K562 (cell line): Measurements from ENCODE around the gene KIF21A. TPM values are rescaled to one million over a fixed set of nuclear protein-coding genes. Genes with fewer than 3 reads are reported as not detected.
A peak's percentile ranks its signal among the peaks of the same experiment; 100 is the strongest.

Experiments
- CBX3 ChIP-seq, 2 experiments: IDR thresholded peaks; 1 replicate in 1 of 2; 2 replicates in 1 of 2; pipeline ENCODE4 v1.6.1; 2012; ENCODE audit warnings: inconsistent platforms in 2 of 2, low read length in 2 of 2, borderline replicate concordance in 1 of 2, control low read depth in 1 of 2
- FIP1L1 ChIP-seq: fragments of 200-400 bp; formaldehyde crosslinking; IDR thresholded peaks from 2 replicates; pipeline ENCODE4 v1.6.1; 2018; ENCODE audit warnings: mild to moderate bottlenecking, low read depth, low read length; ENCODE audit not compliant: poor library complexity, severe bottlenecking
- GABPB1 ChIP-seq: sonication (generic); formaldehyde crosslinking; IDR thresholded peaks from 2 replicates; pipeline ENCODE4 v1.8.0; 2022; ENCODE audit warnings: mild to moderate bottlenecking, missing genetic modification reagents
- GATA2 ChIP-seq: sonication (generic); formaldehyde crosslinking; IDR thresholded peaks from 2 replicates; pipeline ENCODE4 v1.4.0; 2020; ENCODE audit warnings: mild to moderate bottlenecking, missing genetic modification reagents
- HDAC3 ChIP-seq: fragments of 450-650 bp; IDR thresholded peaks from 2 replicates; pipeline ENCODE4 v1.6.1; 2018; ENCODE audit warnings: borderline replicate concordance, mild to moderate bottlenecking, moderate library complexity; ENCODE audit not compliant: partially characterized antibody
- JUNB ChIP-seq: fragments of 450-650 bp; formaldehyde crosslinking; conservative IDR thresholded peaks from 2 replicates; pipeline ENCODE4 v1.4.0; 2020; ENCODE audit warnings: mild to moderate bottlenecking
- JUND ChIP-seq, 2 experiments: IDR thresholded peaks; 2 replicates in 1 of 2; 3 replicates in 1 of 2; pipeline ENCODE4 v1.6.1; 2011; ENCODE audit warnings: borderline replicate concordance in 2 of 2, low read depth in 2 of 2, low read length in 2 of 2, improper control_type of control experiment in 1 of 2, missing biosample characterization in 1 of 2, missing genetic modification characterization in 1 of 2, missing genetic modification reagents in 1 of 2
- MCM5 ChIP-seq: fragments of 450-650 bp; IDR thresholded peaks from 2 replicates; pipeline ENCODE4 v1.6.1; 2016; ENCODE audit warnings: low read depth
- RFX7 ChIP-seq: fragments of 250-450 bp; sonication (Bioruptor Pico); IDR thresholded peaks from 2 replicates; pipeline ENCODE4 v1.5.1; 2021; ENCODE audit warnings: mild to moderate bottlenecking
- RUNX1 ChIP-seq: sonication (generic); IDR thresholded peaks from 2 replicates; pipeline ENCODE4 v1.6.1; 2016; ENCODE audit warnings: antibody characterized with exemption, low read depth
- SOX6 ChIP-seq: fragments of 450-650 bp; IDR thresholded peaks from 2 replicates; pipeline ENCODE4 v1.6.1; 2014; ENCODE audit warnings: mild to moderate bottlenecking
- SRSF7 ChIP-seq: fragments of 200-400 bp; formaldehyde crosslinking; optimal IDR thresholded peaks from 2 replicates; pipeline ENCODE3; 2017; ENCODE audit warnings: mild to moderate bottlenecking, low read depth, low read length
- STAT5A ChIP-seq: IDR thresholded peaks from 2 replicates; pipeline ENCODE4 v1.6.1; 2012; ENCODE audit warnings: low read length, inconsistent platforms, borderline replicate concordance
- TAF1 ChIP-seq: IDR thresholded peaks from 2 replicates; pipeline ENCODE4 v1.6.1; 2011; ENCODE audit warnings: mild to moderate bottlenecking, low read length, moderate library complexity; ENCODE audit not compliant: insufficient read depth, control insufficient read depth, severe bottlenecking; ENCODE audit errors: extremely low read depth
- TAF9B ChIP-seq: fragments of 450-650 bp; IDR thresholded peaks from 2 replicates; pipeline ENCODE4 v1.6.1; 2018; ENCODE audit warnings: mild to moderate bottlenecking; ENCODE audit not compliant: partially characterized antibody
- TAL1 ChIP-seq: fragments of 450-650 bp; IDR thresholded peaks from 2 replicates; pipeline ENCODE4 v1.6.1; 2016; ENCODE audit warnings: mild to moderate bottlenecking
- polyA plus RNA-seq, 8 experiments: library from polyadenylated mRNA; depleted of rRNA in 4 of 8; stranded (reverse) in 5 of 8; unstranded in 3 of 8; fragments of >200 nt; fragmentation: Nextera tagmentation in 2 of 8; fragmentation: Illumina TruSeq in 1 of 8; extraction: Ambion mirVana in 2 of 8; extraction: Trizol in 1 of 8; gene quantifications; 2 replicates each; pipeline versions ENCODE4 v1.2.1 to v1.2.3, GENCODE V29; 2011 to 2014; ENCODE audit warnings: inconsistent platforms in 1 of 8, missing spikeins in 1 of 8
- total RNA-seq, 7 experiments: library from RNA; depleted of rRNA in 6 of 7; stranded (reverse); fragments of >200 nt in 6 of 7; fragmentation: Illumina TruSeq in 2 of 7; extraction: Trizol in 2 of 7; gene quantifications; 2 replicates each; pipeline versions ENCODE4 v1.2.1 to v1.2.3, GENCODE V29; 2011 to 2021; ENCODE audit warnings: low replicate concordance in 1 of 7
- TF ChIP-seq, protein P1 (sequence below): sonication (generic); formaldehyde crosslinking; IDR thresholded peaks from 2 replicates; pipeline ENCODE4 v1.8.1; 2023; ENCODE audit warnings: mild to moderate bottlenecking, missing genetic modification reagents
- TF ChIP-seq, protein P2 (sequence below): fragments of 450-650 bp; IDR thresholded peaks from 2 replicates; pipeline ENCODE4 v1.6.1; 2018; ENCODE audit warnings: mild to moderate bottlenecking, low read depth; ENCODE audit not compliant: partially characterized antibody
- TF ChIP-seq, protein P3 (sequence below): fragments of 250-450 bp; sonication (Bioruptor Pico); IDR thresholded peaks from 2 replicates; pipeline ENCODE4 v1.9.0; 2021; ENCODE audit warnings: mild to moderate bottlenecking, inconsistent platforms

KIF21A gene
- total and polyA plus RNA-seq, 9 of the 15 experiments (the other 6 are each of a cell fraction or from before 2014, with no cell fraction given): 17.7 to 45.0 (median 30.3) TPM

DNA sequence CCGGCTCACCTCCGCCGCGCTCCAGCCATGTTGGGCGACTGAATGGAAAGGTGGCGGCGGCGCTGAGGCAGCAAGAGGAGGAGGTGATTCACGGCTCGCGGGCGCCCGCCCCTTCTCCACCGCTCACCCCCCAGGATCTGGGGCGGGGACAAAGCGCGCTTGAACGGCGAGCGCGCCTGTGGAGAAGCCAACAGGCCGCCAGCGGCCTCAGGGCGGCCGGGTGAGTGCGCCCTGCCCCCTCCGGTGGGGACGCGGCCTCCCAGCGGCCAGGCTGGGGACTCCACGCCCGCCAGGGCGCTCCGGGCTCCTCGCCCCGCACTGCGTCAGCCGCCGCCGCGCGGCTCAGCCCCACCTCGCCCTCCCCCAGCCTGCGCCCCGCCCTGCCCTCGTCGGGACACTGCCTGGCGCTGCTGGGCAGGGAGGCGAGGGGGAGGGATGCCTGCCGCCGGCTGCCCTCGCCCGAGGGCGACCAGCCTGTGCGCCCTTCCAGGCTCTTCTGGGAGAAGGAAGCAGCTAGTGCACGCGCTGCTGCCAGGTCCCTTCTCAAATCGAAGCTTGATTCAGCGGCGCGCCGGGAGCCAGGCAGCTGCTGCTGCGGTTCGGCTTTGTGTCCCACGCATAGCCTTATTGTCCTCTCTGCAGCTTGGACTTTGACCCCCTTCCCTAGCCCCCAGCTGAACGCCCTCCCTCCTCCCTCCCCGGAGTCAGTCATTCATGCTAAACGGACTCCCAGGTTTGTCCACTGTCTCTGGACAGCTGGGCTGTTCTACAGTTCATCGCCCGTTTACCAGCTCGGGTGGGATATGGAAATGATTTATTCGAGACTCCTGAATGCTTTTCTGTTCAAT, at the start of gene KIF21A (continued):
- TF ChIP-seq, protein P1, sequence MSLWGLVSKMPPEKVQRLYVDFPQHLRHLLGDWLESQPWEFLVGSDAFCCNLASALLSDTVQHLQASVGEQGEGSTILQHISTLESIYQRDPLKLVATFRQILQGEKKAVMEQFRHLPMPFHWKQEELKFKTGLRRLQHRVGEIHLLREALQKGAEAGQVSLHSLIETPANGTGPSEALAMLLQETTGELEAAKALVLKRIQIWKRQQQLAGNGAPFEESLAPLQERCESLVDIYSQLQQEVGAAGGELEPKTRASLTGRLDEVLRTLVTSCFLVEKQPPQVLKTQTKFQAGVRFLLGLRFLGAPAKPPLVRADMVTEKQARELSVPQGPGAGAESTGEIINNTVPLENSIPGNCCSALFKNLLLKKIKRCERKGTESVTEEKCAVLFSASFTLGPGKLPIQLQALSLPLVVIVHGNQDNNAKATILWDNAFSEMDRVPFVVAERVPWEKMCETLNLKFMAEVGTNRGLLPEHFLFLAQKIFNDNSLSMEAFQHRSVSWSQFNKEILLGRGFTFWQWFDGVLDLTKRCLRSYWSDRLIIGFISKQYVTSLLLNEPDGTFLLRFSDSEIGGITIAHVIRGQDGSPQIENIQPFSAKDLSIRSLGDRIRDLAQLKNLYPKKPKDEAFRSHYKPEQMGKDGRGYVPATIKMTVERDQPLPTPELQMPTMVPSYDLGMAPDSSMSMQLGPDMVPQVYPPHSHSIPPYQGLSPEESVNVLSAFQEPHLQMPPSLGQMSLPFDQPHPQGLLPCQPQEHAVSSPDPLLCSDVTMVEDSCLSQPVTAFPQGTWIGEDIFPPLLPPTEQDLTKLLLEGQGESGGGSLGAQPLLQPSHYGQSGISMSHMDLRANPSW (CRISPR knock-in tag): no peak
- TF ChIP-seq SOX6 (peak; percentile 52; the same call in 1 of the 2 replicates), RUNX1 (no peak), TAF1 (peak; percentile 84), STAT5A (peak; percentile 18; the same call in 1 of the 2 replicates), TAF9B (peak; percentile 48), GATA2 (CRISPR knock-in tag) (no peak), RFX7 (CRISPR knock-in tag) (no peak), FIP1L1 (peak; percentile 20), MCM5 (no peak), CBX3 (IDR thresholded peaks at IDR 0.05; ENCODE audit: borderline replicate concordance in 1 of 2, low read length in 2 of 2) (no peak), GABPB1 (peak; percentile 38), TAL1 (no peak), HDAC3 (no peak), SRSF7 (no peak), JUNB (CRISPR knock-in tag) (0 out of 2 replicates have a peak, but pooled peaks have one; percentile 26), JUND (IDR thresholded peaks at IDR 0.05; ENCODE audit: borderline replicate concordance, low read depth, low read length) (peak; percentile 77), JUND (tag; IDR thresholded peaks at IDR 0.05; ENCODE audit: borderline replicate concordance, low read depth, low read length) (peak; percentile 59; the same call in 1 of the 3 replicates)
- TF ChIP-seq, protein P2, sequence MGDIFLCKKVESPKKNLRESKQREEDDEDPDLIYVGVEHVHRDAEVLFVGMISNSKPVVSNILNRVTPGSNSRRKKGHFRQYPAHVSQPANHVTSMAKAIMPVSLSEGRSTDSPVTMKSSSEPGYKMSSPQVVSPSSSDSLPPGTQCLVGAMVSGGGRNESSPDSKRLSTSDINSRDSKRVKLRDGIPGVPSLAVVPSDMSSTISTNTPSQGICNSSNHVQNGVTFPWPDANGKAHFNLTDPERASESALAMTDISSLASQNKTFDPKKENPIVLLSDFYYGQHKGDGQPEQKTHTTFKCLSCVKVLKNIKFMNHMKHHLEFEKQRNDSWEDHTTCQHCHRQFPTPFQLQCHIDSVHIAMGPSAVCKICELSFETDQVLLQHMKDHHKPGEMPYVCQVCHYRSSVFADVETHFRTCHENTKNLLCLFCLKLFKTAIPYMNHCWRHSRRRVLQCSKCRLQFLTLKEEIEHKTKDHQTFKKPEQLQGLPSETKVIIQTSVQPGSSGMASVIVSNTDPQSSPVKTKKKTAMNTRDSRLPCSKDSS: no peak
- TF ChIP-seq, protein P3, sequence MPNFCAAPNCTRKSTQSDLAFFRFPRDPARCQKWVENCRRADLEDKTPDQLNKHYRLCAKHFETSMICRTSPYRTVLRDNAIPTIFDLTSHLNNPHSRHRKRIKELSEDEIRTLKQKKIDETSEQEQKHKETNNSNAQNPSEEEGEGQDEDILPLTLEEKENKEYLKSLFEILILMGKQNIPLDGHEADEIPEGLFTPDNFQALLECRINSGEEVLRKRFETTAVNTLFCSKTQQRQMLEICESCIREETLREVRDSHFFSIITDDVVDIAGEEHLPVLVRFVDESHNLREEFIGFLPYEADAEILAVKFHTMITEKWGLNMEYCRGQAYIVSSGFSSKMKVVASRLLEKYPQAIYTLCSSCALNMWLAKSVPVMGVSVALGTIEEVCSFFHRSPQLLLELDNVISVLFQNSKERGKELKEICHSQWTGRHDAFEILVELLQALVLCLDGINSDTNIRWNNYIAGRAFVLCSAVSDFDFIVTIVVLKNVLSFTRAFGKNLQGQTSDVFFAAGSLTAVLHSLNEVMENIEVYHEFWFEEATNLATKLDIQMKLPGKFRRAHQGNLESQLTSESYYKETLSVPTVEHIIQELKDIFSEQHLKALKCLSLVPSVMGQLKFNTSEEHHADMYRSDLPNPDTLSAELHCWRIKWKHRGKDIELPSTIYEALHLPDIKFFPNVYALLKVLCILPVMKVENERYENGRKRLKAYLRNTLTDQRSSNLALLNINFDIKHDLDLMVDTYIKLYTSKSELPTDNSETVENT: peak; percentile 85
